RKO (cell line): ENCODE results near the gene IDH3A.

ENCODE experiments used
- DNase-seq: peaks from one replicate; pipeline ENCODE4 v3.0.0-alpha.2; 2016; ENCODE audit warnings: low spot score

IDH3A gene

DNA sequence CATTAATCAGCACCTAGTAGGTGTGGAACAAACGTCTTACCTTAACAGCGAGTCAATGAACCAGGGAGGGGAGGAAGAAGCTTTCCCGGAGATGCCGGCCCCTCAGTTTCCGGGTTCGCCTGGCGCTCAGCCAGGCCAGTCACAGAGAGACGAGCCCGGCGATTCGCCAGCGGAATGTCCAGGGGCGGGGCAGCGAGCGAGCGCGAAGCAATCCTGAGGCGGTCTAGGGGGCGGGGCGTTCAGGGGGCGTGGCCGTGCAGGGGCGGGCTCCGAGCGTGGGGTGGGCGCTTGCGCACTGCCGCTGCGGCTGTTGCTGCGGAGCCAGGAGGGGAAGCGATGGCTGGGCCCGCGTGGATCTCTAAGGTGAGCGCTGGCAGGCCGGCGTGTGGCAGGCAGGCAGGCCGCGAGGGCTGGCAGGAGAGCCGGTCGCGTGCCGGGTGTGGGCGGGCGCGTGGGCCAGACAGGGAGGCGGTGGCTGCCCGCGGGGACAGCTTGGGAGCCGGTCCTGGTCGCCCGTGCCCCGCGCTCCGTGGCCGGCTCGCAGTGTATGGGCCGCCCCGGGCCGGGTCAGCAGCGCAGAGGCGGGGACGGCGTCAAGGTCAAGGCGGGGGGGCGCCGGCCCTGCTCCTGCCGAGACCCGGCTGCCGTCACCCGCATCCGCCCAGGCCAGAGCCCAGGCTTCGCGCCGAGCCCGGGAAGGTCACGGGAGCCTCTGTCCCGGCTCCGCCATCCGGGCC, at the start of gene IDH3A:
IDH3A (plus strand) TSS at position 295 of the 737 bp plus-strand sequence; CDS start at position 337, 42 bp downstream.
- peak; percentile 95 for DNase-seq

DNA sequence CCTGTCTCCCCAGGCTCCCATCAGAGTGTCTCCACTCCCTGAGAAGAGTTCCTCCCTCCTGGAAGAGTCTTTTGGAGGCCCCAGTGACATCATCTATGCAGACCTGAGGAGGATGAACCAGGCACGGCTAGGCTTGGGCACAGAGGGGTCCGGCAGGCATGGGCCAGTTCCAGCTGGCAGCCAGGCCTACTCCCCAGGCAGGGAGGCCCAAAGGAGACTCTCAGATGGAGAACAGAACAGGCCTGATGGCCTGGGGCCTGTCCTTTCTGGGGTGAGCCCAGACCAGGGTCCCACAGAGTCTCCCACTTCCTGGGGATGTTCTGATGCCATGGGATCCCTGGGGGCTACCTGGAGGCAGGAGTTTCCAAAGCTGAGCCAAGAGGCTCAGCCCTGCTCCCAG, 48.3 kb upstream of the IDH3A start:
- DNase-seq = no peak

DNA sequence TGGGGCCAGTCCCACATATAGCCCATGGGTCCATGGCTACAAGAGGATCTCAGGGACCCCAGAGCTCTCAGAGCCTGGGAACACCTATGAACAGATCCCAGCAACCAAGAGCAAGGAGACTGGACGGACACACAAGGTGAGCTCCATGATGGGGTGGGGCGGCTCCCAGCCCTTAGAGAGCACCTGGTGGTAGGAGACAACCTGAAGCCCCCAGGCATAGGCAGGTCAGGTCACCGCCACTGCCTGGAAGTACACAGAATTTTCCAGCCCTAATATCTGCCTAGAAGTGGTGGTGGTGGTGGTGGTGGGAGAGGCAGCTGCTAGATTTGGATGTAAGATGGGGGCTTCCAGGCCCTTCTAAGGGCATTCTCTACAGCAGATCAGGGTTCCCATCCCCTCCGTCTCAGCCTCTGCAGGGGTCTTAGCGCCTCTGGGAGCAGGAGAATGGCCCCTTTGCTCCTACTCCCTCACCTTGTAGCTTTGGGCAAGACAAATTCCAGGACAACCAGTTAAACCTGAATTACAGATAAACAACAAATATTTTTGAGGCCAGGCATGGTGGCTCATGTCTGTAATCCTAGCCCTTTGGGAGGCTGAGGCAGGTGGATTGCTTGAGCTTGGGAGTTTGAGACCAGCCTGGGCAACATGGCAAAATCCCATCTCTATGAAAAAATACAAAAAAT, 47.6 kb upstream of the IDH3A start:
- no peak for DNase-seq

DNA sequence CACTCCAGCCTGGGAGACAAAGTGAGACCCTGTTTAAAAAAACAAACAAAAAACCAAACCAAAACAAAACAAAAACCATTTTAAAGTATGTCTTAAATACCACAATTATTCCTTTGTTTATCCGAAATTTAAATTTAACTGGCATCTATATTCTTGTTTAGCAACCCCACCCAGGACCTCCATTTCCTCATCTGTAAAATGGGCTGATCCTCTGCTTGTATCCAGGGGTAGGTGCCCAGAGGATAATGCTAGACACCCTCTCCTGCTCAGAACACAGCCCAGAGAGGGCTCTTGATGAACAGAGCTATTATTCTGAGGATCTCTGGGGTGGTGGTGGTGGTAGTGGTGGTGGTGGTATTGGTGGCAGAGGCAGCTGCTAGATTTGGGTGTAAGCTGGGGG, 47.0 kb upstream of the IDH3A start:
- no peak for DNase-seq

DNA sequence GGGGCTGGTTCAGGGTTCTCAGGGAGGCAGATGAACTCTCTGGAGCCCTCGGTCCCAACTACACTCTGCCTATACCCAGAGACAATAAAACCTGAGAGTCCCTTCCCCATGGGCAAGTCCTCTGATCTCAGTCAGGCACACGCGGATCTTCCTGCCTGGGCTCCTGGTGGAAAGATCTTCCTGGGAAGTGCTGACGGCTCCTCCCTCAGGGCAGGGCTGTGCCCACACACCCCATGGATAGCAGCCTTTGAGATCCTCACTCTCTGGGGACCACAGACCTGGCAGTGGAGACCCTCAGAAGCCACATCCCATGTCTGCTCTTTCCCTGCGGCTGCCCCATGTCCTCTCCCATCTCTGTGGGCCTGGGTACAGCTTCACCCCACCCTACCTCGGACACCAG, 46.4 kb upstream of the IDH3A start:
- no peak for DNase-seq

DNA sequence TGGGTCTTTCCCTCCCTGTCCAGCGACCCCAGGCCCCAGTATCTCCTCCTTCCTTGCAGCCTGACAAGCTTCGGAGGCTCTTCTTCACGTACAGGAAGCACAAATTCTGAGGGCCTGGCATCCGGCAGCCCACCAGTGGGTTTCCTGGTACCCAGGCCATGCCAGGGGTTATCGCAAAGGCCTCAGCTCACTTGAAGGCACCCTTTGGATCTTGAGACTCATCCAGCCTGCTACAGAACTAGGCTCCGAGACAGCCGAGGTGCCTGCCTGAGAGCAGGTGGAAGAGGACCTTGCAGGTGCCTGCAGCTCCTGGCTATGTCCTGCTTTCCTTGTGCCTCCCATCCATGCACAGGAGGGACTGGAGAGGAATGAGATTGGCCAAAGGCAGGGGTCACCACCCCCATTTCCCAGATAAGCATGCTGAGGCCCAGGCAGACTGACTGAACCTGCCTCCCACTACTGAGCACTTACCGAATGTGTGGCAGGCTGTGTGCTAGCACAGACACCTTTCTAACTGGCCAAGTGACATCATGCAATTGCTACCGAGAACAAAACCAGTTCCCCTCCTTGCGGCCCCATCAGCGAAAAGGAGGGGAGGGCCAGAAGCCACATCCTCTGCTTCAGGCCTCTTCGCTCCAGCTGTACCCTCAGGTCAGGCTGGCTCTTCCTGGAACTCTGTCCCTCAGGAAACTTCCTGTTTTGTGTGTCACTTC, 45.6 kb upstream of the IDH3A start:
- DNase-seq = no peak

DNA sequence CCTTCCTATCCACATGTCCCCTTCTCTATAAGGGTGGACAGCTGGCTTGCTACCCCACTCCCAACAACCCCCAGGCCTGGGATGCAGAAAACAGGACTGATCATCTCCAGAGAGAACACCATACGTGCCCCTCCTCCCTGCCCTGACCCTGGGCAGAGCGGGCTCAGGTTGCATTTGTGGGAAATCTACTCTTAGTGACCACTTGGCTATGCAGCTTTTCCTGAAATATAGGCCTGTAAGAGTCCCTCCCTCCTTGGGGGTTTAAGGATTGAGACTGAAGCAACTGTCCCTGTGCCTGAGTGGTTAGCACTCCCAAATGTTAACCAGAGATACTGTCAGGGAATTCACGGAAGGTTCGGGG, 45.1 kb upstream of the IDH3A start:
- no peak for DNase-seq

DNA sequence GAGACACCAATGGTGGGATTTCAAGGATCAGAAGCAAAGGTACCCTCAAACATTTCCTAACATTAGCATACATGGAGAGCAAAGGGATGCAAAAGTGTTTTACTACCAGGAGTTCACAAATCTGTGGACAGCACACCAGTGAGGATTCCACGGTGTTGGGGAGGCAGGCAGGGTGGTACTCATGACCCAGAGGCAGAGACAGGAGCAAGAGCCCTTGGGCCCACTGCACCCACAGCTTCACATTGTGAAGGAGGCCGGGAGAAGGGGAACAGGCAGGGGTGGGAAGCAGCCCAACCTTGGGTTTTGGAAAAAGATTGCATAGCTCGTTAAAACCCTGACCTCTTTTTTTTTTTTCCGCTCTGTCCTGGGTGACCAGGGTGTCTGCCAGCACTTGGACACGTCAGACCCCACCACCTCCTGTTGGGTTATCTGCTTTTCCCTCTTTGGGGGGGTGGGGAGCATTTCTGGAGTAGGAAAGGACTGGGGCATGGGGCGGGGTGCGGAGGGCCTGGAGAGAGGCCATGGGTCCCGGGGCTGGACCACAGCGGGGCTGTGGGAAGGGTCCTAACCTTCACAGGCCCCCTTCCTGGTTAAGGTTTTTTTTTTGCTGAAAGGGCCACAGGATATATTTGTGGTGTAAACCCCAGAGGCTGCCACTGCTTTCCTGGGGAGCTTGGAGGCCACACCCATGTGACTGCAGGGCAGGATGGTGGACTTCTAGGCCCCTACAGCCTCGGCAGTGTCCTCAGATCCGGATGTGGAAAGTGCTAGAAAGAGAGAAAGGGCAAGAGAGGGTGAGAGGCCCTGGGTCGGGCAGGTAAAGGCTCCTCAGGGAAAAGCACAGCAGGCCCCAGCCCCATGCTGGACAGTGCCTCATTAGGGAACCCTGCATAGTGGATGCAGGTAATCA, 44.3 kb upstream of the IDH3A start:
- DNase-seq = no peak

DNA sequence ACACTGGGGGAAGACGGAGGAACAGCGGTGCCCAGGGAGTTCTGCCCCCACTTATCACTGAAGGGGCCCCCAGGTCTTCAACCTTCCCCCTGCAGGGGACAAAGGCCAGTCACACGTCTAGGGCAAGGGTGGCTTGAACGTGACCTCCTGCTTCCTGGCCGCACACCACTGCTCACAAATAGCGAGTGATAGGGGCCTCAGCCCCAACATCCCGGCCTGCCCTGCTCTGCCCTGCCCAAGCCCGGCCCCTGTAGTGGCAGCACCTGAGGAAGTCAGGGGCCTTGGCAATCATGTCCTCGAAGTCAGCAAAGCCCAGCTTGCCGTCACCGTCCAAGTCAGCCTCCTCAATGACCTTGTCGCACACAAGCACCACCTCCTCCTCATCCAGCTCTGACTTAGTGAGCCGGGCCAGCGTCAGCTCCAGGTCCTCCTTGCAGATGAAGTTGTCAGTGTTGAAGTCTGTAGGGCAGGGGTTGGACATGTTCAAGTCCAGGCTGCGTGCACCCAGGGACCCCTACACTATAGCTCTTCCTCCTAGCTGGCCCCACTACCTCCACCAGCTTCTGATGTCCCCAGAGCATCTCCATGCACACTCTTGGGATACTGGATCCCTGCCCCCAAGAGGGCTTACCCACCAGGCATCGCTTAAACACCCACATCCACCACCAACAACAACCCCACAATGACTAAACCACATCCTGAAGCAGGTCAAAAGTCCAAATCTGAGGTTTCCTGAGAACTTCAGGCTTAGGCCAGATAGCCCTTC, 43.5 kb upstream of the IDH3A start:
- DNase-seq = no peak

DNA sequence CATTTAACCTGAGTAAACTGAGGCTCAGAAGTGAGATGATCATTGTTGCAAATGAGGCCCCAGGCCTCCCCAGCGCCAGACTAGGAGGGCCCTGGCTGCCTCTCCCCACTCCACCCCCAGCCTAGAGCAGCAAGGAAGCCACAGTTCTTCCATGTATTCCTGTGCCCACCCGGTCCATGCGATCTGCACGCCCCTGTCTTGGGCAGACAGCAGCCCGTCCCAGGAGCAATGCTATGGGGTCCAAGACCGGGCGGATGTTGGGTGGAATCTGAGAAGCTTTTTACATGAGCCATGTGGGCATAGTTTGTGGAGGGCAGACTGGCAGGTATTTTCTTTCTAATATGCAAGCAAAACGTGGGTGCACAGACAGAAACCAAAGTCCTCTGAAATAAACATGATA, 41.7 kb upstream of the IDH3A start:
- DNase-seq = no peak

DNA sequence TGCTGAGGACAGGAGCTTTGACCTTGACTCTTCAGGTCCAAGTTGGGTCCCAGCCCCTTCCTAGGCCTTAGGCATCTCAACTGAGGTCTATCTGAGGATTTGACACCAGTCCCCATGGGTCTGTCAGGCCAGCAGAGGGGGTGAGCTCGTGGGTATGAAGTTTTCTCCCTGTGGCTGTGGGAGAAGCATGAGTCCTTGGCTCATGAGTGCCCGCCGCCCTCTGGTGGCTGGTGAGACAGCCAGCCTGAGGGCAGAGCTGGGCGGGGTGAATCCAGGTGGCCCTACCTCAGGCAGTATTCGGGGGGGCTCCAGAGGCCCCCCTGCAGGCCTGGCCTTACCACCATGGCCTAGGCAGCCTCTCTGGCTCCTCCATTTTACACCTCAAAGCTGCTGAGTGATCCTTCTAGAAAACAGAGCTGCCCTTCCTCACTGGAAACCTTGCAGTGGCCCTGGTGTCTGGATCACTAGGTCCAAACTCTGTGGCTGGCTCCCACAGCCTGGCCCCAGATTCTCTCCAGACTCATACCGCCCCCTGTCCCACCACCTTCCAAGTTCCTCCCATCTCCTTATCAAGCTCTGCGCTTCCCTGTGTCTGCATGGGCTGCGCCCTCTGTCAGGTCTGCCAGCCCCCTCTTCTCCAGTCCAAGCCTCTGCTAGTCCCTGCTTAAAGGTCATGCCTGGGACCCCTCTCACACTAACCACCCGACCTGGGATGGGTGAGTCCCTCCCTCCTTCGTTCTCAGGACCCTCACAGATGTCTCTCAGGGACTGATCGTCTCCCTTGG, 40.7 kb upstream of the IDH3A start:
- DNase-seq = peak; percentile 78

DNA sequence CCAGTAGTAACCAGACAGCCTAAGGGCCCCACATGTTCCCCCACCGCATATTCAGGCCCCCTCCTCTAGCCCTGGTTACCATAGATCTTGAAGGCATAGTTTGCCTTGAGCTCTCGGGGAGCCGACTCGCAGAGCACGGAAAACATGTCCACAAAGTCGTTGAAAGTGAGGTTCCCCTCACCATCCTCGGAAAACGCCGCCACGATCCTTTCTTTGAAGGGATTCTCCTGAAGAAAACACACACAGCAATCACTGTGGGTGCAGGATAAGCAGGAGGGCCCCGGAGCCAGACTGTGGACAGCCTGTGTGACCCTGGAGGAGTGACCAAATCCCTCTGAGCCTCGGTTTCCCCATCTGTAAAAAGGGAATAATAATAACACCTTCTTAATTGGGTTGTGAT, 40.0 kb upstream of the IDH3A start:
- DNase-seq = no peak

DNA sequence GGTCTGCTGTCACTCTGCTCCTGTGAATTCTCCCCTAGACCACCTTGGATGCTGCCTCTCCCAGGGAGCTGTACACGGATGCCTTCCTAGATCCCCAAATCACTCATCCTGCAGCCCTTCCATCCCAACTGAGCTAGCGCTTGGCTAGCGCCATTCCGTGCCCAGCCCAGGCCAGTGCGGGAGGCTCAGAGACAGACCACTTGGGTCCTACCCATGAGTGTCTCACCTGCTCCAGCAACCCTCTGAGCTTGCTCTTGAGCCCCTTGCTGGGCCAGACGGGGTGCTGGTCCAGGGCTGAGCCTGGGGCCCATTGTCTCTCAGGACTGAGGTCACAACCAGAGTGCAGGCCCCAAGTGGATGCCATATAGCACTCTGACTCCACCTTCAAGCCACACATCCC, 39.1 kb upstream of the IDH3A start:
- no peak for DNase-seq

DNA sequence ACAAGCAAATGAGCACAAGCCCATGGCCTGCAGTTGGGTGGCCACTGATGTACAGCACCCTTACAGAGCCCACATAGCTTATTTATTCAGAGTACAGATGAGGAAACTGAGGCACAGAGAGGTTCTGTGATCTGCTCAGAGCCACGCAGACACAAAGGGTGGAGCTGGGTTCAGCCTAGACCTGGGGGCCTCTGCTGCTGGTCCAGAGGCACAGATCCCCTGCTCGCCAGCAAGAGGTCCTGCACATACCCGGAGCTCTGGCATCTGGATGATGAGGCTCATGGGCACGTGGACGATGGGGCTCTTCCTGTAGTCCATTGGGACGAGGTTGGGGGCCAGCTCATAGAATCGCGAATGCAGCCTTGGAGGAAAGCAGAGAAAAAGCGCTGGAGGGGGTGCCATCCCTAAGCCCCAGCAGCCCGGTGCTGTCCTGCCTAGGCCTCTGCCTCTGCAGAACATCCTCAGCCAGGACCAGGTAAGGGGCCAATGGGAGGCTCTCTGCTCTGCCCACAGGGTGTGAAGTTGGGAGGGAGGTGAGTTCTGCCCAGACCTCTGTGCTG, 38.2 kb upstream of the IDH3A start:
- no peak for DNase-seq

DNA sequence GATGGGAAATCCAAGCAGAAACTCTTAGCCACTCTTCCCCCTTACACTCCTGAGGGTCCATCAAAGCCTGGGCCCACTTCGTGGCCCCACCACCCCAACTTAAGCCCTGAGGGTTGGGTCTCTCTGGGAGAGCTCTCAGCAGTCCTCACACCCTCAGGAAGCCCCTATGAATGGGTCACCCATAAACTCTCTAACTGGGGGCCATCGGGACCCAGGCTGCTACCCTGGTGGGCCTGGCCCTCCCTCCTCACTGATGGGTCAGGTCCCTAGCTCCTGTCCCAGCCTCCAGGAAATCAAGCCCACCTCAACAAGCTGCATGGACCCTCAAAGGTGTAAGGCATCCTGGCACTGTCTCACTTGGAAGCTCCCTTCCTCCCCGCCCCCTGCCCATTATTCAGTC, 37.4 kb upstream of the IDH3A start:
- no peak for DNase-seq

DNA sequence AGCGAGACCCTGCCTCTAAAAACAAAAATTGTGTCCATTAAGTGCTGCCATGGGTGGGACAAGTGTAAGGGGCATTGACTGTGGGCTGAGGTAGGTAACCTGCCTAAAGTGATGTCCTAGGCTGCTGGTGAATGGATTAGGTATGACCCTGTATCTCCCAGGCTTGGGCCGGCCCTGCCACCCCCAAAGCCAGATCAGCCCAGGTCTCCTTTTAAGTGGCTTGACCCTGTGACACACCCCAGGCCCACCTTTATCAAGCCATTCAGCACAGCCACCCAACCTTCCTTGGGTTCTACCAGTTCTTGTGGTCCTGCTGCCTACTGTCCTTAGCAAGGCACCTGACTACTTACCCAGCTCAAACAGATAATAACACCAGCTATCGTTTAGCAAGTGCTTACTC, 36.6 kb upstream of the IDH3A start:
- no peak for DNase-seq

DNA sequence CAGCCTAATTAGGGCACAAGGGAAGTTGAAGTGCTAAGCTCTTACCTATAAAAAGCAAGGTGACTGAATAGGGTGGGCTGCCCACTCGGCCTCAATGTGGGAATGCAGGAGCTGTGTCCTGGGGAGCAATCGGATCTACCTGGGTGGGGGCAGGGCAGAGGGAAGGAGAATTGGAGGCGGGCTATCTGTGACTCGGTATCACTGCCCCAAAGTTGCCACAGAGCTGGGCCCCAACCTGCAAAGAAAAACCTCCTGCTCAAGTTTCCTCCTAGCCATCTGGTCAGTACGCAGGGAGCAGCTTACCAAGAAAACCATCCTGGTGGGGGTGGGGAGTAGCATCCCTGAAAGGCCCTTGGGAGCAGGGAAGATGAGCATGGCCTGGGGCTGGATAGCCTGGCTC, 28.6 kb upstream of the IDH3A start:
- no peak for DNase-seq

DNA sequence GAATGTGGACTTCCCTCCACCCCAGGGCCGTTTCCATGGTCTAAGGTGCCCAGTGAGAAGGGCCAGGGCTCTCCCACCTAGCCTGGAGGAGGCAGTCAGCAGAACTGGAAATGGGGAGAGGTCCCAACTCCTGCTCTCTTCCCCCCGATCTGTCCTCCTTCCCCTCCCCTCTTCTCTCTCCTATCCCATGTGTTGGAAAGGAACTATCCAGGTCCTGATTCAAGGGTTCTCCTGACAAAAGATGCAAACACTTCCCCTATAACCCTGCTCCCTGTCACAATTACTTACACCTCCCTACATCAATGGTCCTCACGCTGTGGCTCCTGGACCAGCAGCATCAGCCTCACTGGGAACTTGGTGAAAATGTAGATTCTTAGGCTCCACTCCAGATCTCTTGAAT, 23.9 kb upstream of the IDH3A start:
- no peak for DNase-seq

DNA sequence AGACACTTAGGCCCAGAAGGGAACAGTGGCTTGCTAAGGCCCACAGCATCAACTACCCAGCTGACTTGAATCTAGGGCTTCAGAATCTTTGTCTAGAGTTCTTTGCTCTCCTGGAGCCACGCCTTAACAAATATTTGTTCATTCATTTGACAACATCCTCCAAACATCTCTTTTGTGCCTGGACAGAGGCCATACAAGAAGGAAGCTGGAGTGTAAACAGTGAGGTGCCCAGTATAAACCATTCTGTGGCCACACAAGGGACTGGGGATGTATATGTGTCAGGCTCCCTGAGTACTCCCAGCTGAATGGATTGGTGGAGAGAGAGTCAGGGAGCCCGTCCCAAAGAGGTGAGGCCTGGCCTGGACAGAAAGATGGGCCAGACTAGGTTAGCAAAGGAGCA, 21.3 kb upstream of the IDH3A start:
- DNase-seq = no peak

DNA sequence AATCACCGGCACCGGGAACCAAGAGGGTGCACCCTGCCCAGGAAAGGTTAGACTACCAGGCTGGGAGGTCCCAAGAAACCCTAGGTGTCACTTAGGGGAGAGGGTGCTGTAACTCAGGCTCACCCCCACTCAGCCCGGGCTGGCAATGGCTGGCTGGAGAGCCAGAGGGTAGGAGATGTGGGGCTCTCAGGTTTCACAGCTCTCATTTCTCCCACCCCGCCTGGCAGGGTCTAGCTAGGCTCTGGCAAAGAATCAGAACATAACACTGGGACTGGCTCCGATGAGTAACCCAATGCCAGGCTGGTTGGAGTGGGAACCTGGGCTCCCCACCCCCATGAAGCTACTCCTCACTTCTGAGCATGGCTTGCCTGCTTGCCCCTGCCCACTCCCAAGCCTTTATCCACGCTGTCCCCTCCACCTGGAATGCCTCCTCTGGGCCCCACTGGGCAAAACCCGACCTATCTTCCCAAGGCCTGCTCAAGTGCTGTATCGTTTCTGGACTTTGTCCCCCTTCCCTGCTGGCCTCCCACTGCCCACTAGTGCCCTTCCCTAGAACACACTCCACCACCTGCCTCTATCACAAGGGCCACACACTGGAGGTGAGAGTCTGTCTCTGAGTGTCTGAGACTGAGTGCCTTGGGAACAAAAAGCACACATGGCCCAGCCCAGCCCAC, 19.9 kb upstream of the IDH3A start:
- no peak for DNase-seq
